ENCODE data around the gene KLHDC9.

DNA sequence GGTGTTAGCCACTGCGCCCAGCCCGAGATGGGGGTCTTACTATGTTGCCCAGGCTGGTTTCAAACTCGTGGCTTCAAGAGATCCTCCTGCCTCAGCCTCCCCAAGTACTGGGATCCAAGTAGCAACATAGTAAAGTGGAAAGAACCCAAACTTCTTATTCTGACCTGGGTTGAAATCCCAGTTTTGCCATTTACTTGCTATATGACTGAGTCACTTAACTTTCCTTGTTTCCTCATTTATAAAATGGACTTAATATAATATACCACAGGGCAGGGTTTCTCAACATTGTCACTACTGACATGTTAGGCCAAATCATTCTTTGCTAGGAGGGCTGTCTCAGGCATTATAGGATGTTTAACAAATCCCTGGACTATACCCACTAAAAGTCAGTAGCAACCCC lies 13.0 kb downstream of the KLHDC9 start:
- no peak for TF ChIP-seq EZH2 (IDR thresholded peaks at IDR 0.05; ENCODE audit: borderline replicate concordance, low read depth, low read length, severe bottlenecking)
- TF ChIP-seq, protein P1, sequence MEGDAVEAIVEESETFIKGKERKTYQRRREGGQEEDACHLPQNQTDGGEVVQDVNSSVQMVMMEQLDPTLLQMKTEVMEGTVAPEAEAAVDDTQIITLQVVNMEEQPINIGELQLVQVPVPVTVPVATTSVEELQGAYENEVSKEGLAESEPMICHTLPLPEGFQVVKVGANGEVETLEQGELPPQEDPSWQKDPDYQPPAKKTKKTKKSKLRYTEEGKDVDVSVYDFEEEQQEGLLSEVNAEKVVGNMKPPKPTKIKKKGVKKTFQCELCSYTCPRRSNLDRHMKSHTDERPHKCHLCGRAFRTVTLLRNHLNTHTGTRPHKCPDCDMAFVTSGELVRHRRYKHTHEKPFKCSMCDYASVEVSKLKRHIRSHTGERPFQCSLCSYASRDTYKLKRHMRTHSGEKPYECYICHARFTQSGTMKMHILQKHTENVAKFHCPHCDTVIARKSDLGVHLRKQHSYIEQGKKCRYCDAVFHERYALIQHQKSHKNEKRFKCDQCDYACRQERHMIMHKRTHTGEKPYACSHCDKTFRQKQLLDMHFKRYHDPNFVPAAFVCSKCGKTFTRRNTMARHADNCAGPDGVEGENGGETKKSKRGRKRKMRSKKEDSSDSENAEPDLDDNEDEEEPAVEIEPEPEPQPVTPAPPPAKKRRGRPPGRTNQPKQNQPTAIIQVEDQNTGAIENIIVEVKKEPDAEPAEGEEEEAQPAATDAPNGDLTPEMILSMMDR (IDR thresholded peaks at IDR 0.05; ENCODE audit: borderline replicate concordance, extremely low read depth, low read length, poor library complexity, severe bottlenecking) = no peak
